ENCODE results near the gene VEPH1.

Gene VEPH1

GRCh38 chr3:157472648-157473047, 30.6 kb downstream of the VEPH1 start:
- no peak for DNase-seq

- no peak for DNase-seq
Measured at GRCh38 chr3:157471064-157471463, 32.2 kb downstream of the VEPH1 start.

GRCh38 chr3:157469561-157470294, 33.5 kb downstream of the VEPH1 start:
- DNase-seq = peak; percentile 90 to 94

GRCh38 chr3:157467200-157467599, 36.0 kb downstream of the VEPH1 start:
- no peak for DNase-seq

GRCh38 chr3:157465741-157466140, 37.5 kb downstream of the VEPH1 start:
- DNase-seq = no peak

GRCh38 chr3:157464321-157464720, 38.9 kb downstream of the VEPH1 start:
- DNase-seq = no peak

GRCh38 chr3:157463816-157464215, 39.4 kb downstream of the VEPH1 start:
- DNase-seq = no peak

- no peak for DNase-seq
Measured at GRCh38 chr3:157460253-157460652, 43.0 kb downstream of the VEPH1 start.

- DNase-seq = no peak
Measured at GRCh38 chr3:157459706-157460105, 43.5 kb downstream of the VEPH1 start.

- DNase-seq = no peak
Measured at GRCh38 chr3:157453824-157454223, 49.4 kb downstream of the VEPH1 start.

- DNase-seq = peak; percentile 48 to 51
Measured at GRCh38 chr3:157452097-157452496, 51.1 kb downstream of the VEPH1 start.

- peak; percentile 71 to 80 for DNase-seq
Measured at GRCh38 chr3:157447026-157447694, 56.1 kb downstream of the VEPH1 start.

- peak; percentile 97 to 98 for DNase-seq
Measured at GRCh38 chr3:157445857-157446256, 57.4 kb downstream of the VEPH1 start.

- DNase-seq = no peak
Measured at GRCh38 chr3:157444797-157445184, 58.4 kb downstream of the VEPH1 start.

- peak; percentile 29 to 38 for DNase-seq
Measured at GRCh38 chr3:157443905-157444796, 59.1 kb downstream of the VEPH1 start.

- no peak for DNase-seq
Measured at GRCh38 chr3:157442729-157443128, 60.5 kb downstream of the VEPH1 start.

GRCh38 chr3:157441102-157441624, 62.1 kb downstream of the VEPH1 start:
- no peak for DNase-seq

GRCh38 chr3:157438194-157438730, 65.0 kb downstream of the VEPH1 start:
- no peak for DNase-seq

- peak; percentile 86 to 88 for DNase-seq
Measured at GRCh38 chr3:157436583-157437291, 66.5 kb downstream of the VEPH1 start, which contains the start of gene PTX3. Gene PTX3, plus strand, starts transcription at chr3:157436850. Its CDS starts 84 bp downstream, at chr3:157436934.

GRCh38 chr3:157429708-157430107, 73.5 kb downstream of the VEPH1 start:
- peak; percentile 74 to 78 for DNase-seq

- DNase-seq = peak in 1 of 2 experiments; percentile 20
Measured at GRCh38 chr3:157428853-157429252, 74.4 kb downstream of the VEPH1 start.

- no peak for DNase-seq
Measured at GRCh38 chr3:157427901-157428300, 75.3 kb downstream of the VEPH1 start.
